Smooth muscle cell of the pulmonary artery (primary cell): ENCODE data around the gene ZBTB8A. TPM values are rescaled to one million over a fixed set of nuclear protein-coding genes. Genes with fewer than 3 reads are reported as not detected.

Experiments
- total RNA-seq: library from RNA; depleted of rRNA; stranded (reverse); fragments of >200 nt; gene quantifications from 2 replicates; pipeline ENCODE4 v1.2.3, GENCODE V29; 2014

ZBTB8A gene
- total RNA-seq, result 6.9 and 7.2 TPM in 2 replicates

GRCh38 chr1:32538887-32539583, at the start of gene ZBTB8A:
ZBTB8A (plus strand) TSS chr1:32539427; CDS start chr1:32592932, 53,505 bp downstream.

GRCh38 chr1:32650248-32650751, 111.1 kb downstream of the ZBTB8A start, which contains the start of gene ZBTB8OS:
ZBTB8OS (minus strand) TSS chr1:32650550; CDS start chr1:32650529, 21 bp downstream.

GRCh38 chr1:32650752-32651460, 111.7 kb downstream of the ZBTB8A start, which contains the start of gene RBBP4:
RBBP4 (plus strand) TSS chr1:32651208; CDS start chr1:32651307, 99 bp downstream.

Other genes with a start within 250 kb of the ZBTB8A start
- gene HDAC1, start 247.3 kb upstream of the ZBTB8A start, total RNA-seq, result 67.1 and 74.5 TPM in 2 replicates
- gene MARCKSL1, start 203.2 kb upstream of the ZBTB8A start, total RNA-seq, result 15.4 and 25.0 TPM in 2 replicates
- 0.98 and 1.1 TPM in 2 replicates for gene FAM229A, start 176.9 kb upstream of the ZBTB8A start, total RNA-seq
- 0.13 and 0.17 TPM in 2 replicates for gene TSSK3, start 176.9 kb upstream of the ZBTB8A start, total RNA-seq
- gene BSDC1, start 145.0 kb upstream of the ZBTB8A start, total RNA-seq, result 68.2 and 68.3 TPM in 2 replicates
- gene ZBTB8B, start 74.4 kb upstream of the ZBTB8A start, total RNA-seq, result 0.07 TPM in 2 replicates
- gene ZBTB8OS, start 111.1 kb downstream of the ZBTB8A start, total RNA-seq, result 26.8 and 30.1 TPM in 2 replicates
- 84.4 and 90.1 TPM in 2 replicates for gene RBBP4, start 111.8 kb downstream of the ZBTB8A start, total RNA-seq
- 44.2 and 97.6 TPM in 2 replicates for gene SYNC, start 163.3 kb downstream of the ZBTB8A start, total RNA-seq